Suprapubic skin (tissue), 3 donors: ENCODE results near the gene PCDHB8.

Experiments
- EP300 ChIP-seq: sonication (generic); formaldehyde crosslinking; IDR thresholded peaks from one replicate; pipeline ENCODE4 v1.6.1; 2017; ENCODE audit warnings: antibody characterized with exemption
- POLR2A ChIP-seq, 2 donors: fragments of 450-650 bp; IDR thresholded peaks; one replicate each; pipeline ENCODE4 v1.6.1; 2017; ENCODE audit warnings: antibody characterized with exemption in 2 of 2, mild to moderate bottlenecking in 2 of 2, moderate library complexity in 2 of 2
- TF ChIP-seq, protein P1 (sequence below), 2 donors: fragments of 200-600 bp in 1 of 2; fragments of 450-650 bp in 1 of 2; sonication (generic) in 1 of 2; IDR thresholded peaks; one replicate each; pipeline ENCODE4 v1.5.1; 2016 to 2019; ENCODE audit warnings: antibody characterized with exemption in 2 of 2, mild to moderate bottlenecking in 1 of 2, moderate library complexity in 1 of 2

DNA sequence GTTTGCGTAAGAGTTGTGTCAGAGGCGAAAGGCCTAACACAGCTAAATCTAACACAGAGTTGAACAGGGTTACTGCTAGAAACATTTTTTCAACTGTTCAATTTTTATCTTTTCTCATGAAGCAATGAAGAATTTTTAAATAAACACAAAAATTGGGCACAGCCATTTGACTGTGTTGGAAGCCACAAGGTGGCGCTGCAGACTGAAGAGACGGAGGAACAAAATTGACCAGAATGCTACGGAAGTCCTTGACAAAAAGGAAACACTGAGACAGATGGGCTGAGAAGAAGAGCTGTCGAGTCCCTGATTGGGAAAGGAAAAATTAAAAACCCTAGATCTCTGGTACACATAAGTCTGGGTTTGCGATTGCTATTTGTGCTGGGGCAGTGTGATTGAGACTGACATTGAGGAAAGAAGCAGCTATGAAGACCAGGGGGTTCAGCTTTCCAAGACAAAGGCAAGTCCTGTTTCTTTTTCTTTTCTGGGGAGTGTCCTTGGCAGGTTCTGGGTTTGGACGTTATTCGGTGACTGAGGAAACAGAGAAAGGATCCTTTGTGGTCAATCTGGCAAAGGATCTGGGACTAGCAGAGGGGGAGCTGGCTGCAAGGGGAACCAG is 9.4 kb downstream of the PCDHB8 start, which contains the start of gene PCDHB9:
- TF ChIP-seq, protein P1, sequence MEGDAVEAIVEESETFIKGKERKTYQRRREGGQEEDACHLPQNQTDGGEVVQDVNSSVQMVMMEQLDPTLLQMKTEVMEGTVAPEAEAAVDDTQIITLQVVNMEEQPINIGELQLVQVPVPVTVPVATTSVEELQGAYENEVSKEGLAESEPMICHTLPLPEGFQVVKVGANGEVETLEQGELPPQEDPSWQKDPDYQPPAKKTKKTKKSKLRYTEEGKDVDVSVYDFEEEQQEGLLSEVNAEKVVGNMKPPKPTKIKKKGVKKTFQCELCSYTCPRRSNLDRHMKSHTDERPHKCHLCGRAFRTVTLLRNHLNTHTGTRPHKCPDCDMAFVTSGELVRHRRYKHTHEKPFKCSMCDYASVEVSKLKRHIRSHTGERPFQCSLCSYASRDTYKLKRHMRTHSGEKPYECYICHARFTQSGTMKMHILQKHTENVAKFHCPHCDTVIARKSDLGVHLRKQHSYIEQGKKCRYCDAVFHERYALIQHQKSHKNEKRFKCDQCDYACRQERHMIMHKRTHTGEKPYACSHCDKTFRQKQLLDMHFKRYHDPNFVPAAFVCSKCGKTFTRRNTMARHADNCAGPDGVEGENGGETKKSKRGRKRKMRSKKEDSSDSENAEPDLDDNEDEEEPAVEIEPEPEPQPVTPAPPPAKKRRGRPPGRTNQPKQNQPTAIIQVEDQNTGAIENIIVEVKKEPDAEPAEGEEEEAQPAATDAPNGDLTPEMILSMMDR (IDR thresholded peaks at IDR 0.05): no peak
- TF ChIP-seq EP300: no peak
- no peak for TF ChIP-seq POLR2A (IDR thresholded peaks at IDR 0.05)
